Measurements from ENCODE around the gene CMBL.
A peak's percentile ranks its signal among the peaks of the same experiment; 100 is the strongest.

Gene CMBL

DNA sequence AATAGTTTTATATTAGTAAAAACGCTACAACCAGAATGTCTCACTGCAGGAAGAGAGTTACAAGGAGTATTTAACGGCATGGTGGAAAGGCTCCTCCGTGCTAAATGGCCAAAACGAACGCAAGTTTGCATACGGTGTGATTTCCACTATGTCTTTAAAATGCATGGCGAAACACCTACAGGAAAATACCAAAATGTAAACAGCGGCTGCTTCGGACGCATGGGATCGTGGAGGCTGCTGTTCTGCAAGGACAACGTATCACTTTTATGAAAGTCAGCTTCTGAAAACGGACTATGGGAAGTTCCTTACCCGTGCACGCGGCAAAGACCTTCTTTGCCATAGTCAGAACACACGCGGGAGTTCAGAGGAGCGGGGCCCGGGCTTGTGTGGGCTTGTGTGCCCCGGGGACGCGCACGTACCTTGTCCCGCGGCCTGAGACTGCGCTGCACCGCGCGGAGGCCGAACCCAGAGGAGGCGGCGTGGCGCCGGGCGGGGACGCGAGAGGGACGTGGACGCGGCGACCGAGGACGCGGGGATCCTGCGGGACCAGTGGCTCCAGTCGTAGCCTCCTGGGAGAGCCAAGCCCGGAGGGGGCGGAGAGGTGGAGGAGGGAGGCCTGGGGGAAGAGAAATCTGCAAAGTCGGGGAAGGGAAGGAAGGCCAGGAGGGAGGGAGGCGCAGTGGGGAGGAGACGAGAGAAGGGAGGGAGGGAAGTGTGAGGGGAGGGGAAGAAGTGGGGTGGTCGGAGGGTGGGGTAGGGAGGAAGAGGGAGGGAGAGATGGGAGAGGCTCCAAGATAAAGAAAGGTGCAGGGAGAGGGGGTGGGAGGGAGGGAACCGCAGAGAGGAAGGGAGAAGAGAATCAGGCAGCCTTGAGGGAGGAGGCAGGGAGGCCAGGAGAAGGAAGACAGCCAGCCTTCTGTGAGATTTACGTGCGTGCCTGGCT lies at the start of gene CMBL:
Gene CMBL (minus strand): TSS at position 697 of the 943 bp plus-strand sequence. CDS start 17,140 bp downstream, outside the sequence.
- FAIRE-seq: no peak

DNA sequence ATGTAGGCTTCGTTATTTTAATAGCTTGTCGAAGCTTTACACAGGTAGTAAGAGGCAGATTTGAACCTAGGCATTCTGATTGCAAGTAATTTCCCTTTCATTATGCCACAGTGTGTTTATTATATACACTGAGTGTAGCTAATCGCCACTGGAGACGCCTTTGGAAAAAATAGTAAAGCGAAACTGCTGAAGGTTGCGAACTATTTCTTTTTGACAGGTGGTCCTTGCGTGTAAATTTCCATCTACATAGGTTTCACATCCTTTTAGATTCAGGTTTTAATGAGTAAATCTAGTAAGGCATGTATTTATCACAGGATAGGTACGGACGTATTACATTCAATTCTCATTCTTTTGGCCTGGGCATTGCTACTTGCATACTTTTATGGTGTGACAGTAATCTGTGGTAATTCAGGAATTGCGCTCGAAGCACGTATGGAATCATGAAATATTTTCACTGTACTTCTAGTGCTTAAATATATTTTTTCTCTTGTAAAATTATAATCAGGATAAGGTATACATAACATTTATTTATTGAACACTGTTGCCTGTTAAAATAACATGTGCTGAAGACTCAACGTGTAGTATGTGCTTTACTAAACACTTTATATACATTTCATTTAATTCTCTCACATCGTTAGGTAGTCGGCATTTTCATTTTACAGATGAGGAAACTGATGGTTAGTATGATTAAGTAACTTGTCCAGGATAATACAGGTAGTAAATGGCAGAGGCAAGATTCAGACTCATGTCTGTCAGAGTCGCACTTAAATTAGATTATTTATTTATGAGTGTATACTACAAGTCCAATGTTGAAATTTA lies 47.6 kb upstream of the CMBL start:
- no peak for FAIRE-seq

DNA sequence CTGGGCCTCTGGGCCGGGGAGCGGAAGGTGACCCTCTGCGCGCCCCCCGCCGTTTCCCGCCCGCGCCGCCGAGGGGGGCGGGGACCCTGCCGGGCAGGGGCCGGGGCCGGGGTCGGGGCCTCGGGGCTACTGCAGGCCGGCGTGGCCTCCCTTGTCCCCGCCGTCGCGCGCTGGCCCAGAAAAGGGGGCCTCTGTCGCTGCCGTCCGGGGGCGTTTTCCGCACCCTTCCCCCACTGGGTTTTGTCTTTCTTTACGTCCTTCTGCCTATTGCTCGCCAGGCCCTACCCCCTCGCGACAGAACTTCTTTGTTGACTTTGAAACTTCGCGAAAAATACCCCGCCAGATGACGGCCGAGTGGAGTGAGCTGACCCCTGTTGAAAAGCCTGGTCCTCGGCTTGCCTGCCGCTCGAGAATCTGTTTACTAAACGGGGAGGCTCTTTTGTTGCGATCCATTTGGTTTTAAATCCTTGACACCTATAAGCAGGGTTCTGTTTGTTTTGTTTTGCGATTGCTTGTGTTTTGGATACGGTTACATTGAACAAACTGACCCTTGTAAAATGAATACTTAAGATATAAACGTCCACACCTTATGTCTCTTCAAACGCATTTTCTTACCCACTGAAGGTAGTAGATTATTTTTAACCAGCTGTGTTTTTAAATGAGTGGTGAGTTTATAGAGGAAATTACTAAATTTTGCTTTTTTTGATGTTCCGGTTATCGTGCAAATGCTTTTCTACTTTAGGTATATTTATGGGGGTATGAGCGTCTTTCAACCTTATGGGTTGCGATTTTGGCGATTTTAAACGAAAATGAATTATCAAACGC lies 46.6 kb upstream of the CMBL start:
- no peak for FAIRE-seq

DNA sequence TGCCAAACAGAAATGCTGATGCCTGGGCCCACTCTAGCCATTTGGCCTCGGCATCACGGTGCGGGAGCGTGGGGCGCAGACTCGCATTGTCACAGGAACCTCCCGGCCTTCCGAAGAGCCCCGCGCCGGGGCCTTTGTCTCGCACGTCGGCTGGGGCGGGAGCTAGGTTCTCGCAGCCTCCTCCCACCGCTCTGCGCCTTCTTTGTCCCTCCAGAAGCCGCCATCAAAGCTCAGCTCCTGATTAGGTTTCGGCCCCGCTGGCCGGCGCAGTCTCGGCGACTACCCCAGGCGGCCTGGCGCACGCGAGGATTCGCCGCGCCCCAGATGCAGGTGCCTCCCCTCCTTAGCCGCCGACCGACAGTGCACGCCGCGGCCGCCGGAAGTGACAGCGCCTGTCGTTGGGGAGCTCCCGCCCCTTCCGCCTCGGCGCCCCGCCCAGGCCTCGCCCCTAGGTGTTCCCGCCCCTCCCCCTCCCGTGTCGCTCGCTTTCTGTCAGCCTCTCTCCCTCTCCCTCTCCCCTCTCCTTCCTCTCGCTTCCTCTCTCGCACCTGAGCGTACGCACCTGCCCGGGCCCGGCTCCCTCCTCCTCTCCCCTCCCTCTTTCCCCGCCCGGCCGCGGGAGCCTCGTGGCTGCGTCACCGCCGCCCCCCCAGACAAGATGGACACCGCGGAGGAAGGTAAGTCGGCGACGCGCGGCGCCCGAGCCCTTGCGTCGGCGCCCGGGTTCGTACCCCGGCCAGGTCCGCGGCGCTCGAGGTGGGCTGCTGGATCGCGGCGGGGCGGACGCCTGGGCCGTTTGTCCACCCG lies 45.7 kb upstream of the CMBL start, which contains the start of gene MARCHF6:
Gene MARCHF6 (plus strand): TSS at position 455 of the 807 bp plus-strand sequence. CDS start 204 bp downstream, at position 659.
- FAIRE-seq: no peak

DNA sequence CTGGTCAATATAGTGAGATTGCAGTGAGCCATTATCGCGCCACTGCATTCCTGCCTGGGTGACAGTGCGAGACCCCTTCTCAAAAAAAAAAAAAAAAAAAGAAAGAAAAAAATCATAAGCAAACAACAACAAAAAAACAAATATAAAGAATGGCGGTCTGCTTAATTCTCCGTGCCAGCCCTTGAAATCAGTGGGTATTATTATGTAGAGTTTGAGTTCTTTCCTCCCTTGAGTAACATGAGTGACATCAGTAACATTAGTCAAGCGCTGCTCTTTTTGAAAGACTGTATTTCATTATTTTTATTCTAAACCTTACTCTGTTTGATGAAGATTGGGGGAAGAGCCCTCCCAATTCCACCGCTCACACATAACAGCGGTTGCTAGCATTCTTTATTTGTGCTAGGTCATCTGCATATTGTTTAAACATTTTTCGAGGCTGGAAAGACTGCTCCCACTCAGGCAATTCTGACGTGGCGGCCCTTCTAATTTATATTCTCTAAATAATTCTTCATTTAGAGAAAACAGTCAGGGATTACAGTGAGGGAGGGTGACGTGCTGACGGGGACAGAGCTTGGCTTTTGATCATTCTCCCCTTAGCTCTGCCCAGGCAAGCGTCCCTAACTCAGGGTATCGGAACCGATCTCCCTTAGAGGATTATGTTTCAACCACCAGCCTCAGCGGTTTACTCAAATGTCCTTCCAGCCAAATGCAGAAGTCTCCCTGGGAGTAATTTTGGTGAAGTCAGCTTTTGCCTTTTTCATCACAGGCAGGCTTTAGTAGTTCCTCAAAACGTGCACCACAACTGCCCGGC lies 44.9 kb upstream of the CMBL start:
- no peak for FAIRE-seq

DNA sequence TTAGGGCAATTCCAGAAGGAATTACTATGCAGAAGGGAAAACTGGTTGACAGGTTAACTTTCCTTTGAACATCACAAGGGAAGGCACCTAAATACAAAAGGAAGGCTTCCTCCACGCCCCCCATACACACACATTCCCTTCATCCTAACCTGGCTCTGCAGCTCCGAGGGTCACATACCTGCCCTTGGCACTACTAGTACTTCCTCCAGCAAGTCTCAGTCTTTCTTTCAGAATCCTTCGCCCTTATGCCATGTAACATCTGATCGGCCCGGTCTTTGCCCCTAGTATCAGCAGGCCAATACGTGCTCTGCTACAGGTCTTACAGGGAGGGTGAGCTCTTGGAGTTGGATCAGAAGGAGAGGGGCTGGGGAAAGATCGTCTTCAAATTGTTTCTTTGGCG lies 44.2 kb upstream of the CMBL start:
- FAIRE-seq: no peak

DNA sequence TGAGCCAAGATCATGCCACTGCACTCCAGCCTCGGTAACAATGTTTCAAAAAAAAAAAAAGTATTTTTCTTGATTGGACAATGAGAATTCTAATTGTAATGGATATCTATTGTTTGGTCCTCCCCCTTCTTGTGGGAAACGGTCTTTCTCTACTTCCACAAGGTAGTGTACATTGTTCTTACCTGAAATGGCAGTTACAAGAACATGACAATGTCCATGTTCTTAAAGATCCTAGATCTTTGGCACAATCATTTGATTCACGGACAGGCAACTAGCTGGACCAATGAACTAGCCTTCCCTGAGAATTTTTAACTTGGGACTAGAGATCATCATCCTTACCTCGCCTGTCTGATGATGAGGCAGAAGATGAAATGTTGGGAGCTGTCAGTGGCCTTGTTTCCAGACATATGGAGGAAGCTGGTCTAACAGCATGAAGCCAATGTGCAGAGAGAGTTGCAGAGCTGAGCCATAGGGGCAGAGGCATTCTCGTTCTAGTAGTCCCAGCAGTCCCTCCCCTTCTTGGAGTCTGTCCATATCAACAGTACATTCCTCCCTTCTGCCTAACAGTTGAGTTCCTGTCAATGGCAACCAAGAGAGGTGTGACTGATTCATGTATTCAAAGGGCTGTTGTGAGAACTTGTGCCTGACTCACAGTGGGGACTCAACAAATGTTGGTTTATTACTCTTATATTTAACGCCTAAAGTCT lies 43.6 kb upstream of the CMBL start:
- FAIRE-seq: no peak

DNA sequence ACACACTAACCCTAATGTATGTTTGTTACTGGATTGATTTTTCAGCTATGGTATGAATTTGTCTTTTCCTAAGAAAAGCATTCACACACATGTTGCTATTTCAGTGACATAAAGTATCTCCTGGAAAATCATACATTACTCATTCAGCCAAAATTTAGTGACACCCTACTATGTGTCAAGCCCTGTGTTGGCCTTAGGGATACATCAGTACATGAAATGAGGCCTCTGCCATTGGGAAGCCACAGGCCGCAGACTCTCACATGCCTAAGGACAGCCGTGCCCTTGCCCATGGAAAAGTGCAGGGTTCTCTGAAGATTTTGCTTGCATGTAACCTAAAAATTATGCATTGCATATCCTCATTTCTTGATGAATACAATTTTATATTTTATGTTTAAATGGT lies 40.6 kb upstream of the CMBL start:
- FAIRE-seq: no peak

DNA sequence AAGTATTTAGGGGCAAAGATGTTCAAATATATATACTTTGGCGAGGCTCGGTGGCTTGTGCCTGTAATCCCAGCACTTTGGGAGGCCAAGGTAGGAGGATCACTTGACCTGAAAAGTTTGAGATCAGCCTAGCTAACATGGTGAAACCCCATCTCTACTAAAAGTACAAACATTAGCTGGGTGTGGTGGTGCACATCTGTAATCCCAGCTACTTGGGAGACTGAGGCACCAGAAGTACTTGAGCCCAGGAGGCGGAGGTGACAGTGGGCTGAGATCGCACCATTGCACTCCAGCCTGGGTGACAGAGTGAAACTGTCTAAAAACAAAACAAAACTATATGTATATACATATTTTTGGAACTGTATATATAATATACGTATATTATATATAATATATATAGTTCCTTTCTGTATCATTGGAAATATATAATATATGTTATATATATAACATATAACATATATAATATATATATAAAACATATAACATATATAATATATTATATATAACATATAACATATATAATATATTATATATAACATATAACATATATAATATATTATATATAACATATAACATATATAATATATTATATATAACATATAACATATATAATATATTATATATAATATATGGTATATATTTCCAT lies 36.9 kb upstream of the CMBL start:
- FAIRE-seq: peak; percentile 98

DNA sequence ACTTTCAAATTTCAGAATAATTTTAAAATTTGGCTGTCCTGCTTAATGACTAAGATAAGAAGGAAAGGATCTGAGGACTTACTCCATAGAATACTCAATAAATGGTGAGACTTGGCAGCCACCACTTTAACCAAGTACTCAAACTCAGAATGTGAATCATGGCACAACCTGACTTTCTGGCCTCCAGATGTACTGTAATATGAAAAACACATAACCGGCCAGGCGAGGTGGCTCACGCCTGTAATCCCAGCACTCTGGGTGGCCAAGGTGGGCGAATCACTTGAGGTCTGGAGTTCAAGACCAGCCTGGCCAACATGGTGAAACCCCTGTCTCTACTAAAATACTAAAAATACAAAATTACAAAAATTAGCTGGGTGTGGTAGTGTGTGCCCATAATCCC lies 35.8 kb upstream of the CMBL start:
- no peak for FAIRE-seq

DNA sequence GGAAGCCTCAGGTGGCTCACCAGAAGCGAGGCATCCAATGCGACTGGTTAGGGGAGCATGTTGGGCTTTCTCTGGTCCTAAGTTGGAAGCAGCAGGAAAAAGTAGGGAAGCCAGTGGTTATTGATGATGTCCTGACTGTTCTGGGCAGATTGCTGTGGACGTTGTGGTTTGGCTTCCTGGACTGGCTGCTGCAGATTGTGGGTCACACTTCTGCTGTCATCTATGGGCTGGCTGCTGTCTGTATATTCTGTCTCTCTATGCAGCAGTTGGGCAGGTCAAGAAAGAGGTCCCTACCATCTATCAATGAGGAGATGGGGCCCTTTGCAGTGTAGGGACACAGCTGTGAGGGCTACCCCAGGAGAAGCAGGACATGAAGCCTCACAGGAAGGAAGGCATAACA lies 32.3 kb upstream of the CMBL start:
- no peak for FAIRE-seq

DNA sequence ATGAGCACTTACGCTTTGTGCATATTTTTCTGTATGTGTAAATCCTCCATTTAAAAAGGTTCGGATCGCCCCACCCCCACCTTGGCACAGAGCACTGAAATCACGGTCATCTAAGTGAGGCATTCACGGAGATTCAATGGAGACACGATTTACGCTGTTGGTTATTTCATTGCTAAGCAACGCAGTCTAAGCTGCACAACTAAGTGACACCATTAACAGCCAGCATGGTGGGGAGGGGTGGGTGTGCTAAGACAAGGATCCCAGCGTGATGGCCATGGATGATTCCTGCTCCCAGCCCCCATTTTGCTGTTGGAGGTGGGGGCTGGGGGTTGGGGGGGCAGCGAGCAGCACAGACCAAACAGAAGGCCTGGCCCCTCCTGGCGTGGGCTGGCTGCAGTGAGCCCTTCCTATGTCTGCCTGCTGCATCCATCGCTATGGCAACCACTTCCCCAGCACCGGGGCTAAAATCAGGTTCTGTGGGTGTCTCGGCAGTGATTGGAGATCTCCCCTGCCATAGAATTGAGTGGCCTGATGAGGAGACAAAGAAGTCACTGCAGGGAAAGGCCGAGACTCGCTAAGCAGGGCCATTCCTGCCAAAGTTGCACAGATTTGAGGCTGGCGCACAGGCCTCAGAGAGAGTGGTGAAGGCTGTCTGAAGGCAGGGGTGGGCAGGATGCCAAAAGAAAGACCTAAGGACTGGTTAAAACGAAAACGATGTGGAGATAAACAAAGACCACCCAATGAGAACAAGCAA lies 31.5 kb upstream of the CMBL start:
- FAIRE-seq: no peak

DNA sequence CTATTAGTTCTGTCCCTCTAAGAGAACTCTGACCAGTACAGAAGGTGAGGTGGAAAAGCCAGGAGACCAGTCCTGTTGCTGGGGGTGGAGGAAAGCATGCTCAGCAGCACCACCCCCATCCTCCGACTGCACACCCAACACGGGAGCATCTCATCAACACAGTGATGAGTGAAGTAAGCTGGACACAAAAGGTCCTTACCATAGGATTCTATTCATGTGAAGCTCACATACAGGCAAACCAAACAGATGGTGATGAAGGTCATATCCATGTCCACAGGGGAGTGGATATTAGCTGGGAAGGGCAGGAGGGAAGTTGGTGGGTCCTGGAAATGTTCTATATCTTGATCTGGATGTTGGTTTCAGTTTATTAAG lies 31.0 kb upstream of the CMBL start:
- FAIRE-seq: no peak

DNA sequence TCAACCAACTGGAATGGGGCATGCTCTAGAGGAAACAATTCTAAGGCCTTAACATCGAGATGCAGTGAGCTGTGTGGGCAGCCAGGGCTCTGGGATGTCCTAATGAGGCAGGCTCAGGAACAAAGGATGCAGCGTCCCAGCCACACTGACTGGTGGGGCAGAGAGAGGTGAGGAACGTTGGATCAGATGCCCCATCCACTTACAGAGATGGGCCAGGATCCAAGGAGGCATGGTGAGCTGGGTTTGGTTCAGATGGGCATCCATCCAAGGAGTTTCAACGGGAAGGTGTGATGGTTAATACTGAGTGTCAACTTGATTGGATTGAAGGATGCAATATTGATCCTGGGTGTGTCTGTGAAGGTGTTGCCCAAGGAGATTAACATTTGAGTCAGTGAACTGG lies 30.3 kb upstream of the CMBL start:
- no peak for FAIRE-seq

DNA sequence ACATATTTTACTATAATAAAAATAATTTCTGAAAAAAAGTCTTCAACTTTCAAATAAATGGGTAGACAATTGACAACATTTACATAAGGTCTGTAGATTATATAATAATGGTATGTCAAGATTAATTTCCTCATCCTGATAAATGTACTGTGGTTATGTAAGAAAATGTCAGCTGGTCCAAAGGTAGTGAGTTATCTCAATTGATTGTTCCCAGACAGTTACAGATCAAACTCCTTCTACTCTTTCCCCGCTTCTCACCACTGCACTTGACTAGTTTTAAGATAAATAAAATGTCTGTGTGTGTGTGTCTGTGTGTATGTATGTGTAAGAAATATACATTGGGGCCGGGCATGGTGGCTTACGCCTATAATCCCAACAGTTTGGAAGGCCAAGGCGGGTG lies 29.4 kb upstream of the CMBL start:
- no peak for FAIRE-seq

DNA sequence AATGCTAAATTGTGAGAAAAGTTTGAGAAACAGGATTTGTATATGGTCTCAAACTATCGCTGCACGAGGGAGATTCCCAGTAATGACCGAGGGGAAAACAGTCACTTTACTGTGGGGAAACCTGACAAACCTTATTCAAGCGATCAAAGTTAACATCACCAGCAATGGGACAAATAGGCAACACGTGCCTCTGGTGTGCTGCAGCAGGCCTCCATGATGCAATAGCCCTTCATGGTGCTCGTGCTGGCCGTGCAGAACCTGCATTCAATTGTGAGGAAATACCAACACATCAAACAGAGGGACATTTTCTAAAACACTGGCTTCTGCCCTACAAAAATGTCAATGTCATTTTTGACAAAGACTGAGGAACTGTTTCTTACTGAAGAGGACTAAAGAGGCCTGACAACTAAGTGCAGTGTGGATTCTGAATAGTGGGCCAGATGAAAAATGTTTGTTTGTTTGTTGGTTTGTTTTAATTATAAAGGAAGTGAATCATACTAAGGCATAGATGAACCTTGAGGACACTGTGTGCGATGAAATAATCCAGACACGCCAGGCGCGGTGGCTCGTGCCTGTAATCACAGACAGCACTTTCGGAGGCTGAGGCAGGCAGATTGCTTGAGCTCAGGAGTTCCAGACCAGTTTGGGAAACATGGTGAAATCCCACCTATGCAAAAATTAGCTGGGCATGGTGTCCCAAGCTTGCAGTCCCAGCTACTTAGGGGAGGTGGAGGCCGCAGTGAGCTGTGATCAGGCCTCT lies 28.2 kb upstream of the CMBL start:
- no peak for FAIRE-seq

DNA sequence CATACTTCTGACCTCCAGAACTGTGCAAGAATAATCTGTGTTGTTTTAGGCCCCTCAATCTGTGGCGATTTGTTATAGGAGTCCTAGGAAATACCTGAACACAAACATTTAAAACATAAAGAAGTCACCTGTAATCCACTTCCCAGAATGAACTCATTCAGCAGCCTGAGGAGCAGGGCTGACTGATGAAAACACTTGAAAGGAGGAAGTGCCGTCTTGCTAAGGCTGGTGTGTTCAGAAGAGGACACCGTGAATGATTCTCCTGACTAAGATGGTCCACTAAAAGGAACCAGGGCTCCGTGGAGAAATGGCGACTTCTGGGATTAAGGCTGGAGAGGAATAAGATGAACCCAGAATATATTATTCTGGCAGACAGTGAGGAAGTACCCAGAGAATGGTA lies 27.1 kb upstream of the CMBL start:
- FAIRE-seq: no peak

Data from A204.1 (cell line).